ENCODE data around the gene FBXO4. TPM values are rescaled to one million over a fixed set of nuclear protein-coding genes. Genes with fewer than 3 reads are reported as not detected.

FBXO4 gene
- total and polyA plus RNA-seq, 10 donors, result 12.8 to 24.6 (median 16.5) TPM

- Histone ChIP-seq H3K4me1 (no peaks in the 10 kb centered on the region), H3K9me3 (peaks cover 0 to 50% (median 41%) of the 10 kb centered on the region in 8 donors), H3K36me3 (no peaks in the 10 kb centered on the region), H3K27me3 (replicated peaks in 1 of 7) (no peaks in the 10 kb centered on the region), H3K4me3 (no peak overlapping the region), H3K27ac (no peak overlapping the region)
- DNase-seq, result no peak
- intact Hi-C loops (cut with DNase I; ENCODE audit: low total_unique reads), result no loop called here
- 68 to 80% (median 68%) methylated on average over 7 of the region's 7 CpGs for WGBS, 5 donors
- TF ChIP-seq POLR2A (IDR thresholded peaks at IDR 0.05), result no peak
These were observed 30.4 kb downstream of the FBXO4 start for GRCh38 chr5:41955432-41956024.

DNA sequence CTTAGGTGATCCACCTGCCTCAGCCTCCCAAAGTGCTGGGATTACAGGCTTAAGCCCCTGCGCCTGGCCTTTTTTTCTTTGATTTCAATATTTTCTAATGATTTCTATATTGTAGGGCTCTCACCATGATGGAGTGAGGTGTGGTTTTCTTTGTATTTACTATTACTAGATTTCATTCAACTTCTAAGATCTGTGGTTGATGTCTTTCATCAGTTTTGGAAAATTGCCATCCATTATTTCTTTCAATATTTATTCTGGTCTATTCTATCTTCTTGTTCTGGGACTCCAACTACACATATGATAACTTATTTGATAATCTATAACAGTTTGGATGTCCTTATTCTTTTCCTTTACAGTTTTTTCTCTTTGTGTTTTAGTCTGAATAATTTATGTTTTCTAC is 31.9 kb downstream of the FBXO4 start:
- 84 to 100% (median 96%) methylated on average over 1 of the region's 1 CpG for WGBS, 5 donors
- H3K4me3 ChIP-seq, result no peak overlapping the region

DNA sequence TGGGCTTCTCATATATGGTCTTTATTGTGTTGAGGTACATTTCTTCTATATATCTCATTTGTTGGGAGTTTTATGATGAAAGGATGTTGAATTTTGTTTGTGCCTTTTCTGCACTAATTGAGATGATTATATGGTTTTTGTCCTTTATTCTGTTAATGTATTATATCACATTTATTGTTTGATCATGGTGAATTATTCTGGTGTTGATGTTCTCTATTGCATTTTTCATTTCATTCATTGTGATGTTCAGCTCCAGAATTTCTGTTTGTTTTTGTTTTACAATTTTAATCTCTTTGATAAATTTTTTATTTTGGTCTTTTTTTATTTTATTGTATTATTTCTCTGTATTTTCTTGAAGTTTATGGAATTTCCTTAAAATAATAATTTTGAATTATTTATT is 35.4 kb downstream of the FBXO4 start:
- intact Hi-C loops (cut with DNase I; ENCODE audit: low total_unique reads), result no loop called here
- Histone ChIP-seq H3K36me3 (no peaks in the 10 kb centered on the region), H3K9me3 (peaks cover 3 to 67% (median 61%) of the 10 kb centered on the region in 8 donors), H3K4me1 (no peaks in the 10 kb centered on the region), H3K4me3 (no peak overlapping the region), H3K27ac (no peak overlapping the region), H3K27me3 (replicated peaks in 1 of 7) (no peaks in the 10 kb centered on the region)
- DNase-seq, result no peak
- no peak for TF ChIP-seq POLR2A (IDR thresholded peaks at IDR 0.05)
- TF ChIP-seq POLR2AphosphoS5 (IDR thresholded peaks at IDR 0.05), result no peak
- TF ChIP-seq, protein P1, sequence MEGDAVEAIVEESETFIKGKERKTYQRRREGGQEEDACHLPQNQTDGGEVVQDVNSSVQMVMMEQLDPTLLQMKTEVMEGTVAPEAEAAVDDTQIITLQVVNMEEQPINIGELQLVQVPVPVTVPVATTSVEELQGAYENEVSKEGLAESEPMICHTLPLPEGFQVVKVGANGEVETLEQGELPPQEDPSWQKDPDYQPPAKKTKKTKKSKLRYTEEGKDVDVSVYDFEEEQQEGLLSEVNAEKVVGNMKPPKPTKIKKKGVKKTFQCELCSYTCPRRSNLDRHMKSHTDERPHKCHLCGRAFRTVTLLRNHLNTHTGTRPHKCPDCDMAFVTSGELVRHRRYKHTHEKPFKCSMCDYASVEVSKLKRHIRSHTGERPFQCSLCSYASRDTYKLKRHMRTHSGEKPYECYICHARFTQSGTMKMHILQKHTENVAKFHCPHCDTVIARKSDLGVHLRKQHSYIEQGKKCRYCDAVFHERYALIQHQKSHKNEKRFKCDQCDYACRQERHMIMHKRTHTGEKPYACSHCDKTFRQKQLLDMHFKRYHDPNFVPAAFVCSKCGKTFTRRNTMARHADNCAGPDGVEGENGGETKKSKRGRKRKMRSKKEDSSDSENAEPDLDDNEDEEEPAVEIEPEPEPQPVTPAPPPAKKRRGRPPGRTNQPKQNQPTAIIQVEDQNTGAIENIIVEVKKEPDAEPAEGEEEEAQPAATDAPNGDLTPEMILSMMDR (IDR thresholded peaks at IDR 0.05 in 8 of 11, conservative IDR thresholded peaks at IDR 0.05 in 3 of 11), result no peak

More for the DNA sequence above, 31.9 kb downstream of the FBXO4 start:
- intact Hi-C loops (cut with DNase I; ENCODE audit: low total_unique reads), result no loop called here
- Histone ChIP-seq H3K27me3 (replicated peaks in 1 of 7) (no peaks in the 10 kb centered on the region), H3K36me3 (no peaks in the 10 kb centered on the region), H3K27ac (no peak overlapping the region), H3K4me1 (no peaks in the 10 kb centered on the region), H3K9me3 (peaks cover 3 to 57% (median 53%) of the 10 kb centered on the region in 8 donors)
- DNase-seq, result no peak
- TF ChIP-seq POLR2A (IDR thresholded peaks at IDR 0.05), result no peak
- TF ChIP-seq, protein P1 (IDR thresholded peaks at IDR 0.05 in 8 of 11, conservative IDR thresholded peaks at IDR 0.05 in 3 of 11), result no peak
- no peak for TF ChIP-seq POLR2AphosphoS5 (IDR thresholded peaks at IDR 0.05)

GRCh38 chr5:41961736-41962135 is 36.7 kb downstream of the FBXO4 start:
- intact Hi-C loops (cut with DNase I; ENCODE audit: low total_unique reads), result no loop called here
- WGBS, 5 donors, result 89 to 93% (median 92%) methylated on average over 1 of the region's 1 CpG

More at GRCh38 chr5:41961736-41962135, 36.7 kb downstream of the FBXO4 start:
- no peak overlapping the region for H3K4me3 ChIP-seq
- no peak for DNase-seq
- H3K27me3 ChIP-seq (replicated peaks in 1 of 7), result no peaks in the 10 kb centered on the region
- TF ChIP-seq, protein P1 (IDR thresholded peaks at IDR 0.05 in 8 of 11, conservative IDR thresholded peaks at IDR 0.05 in 3 of 11), result no peak
- TF ChIP-seq POLR2AphosphoS5 (IDR thresholded peaks at IDR 0.05), result no peak
- TF ChIP-seq POLR2A (IDR thresholded peaks at IDR 0.05), result no peak
- H3K9me3 ChIP-seq, result peaks cover 3 to 71% (median 58%) of the 10 kb centered on the region in 8 donors
- no peaks in the 10 kb centered on the region for H3K4me1 ChIP-seq
- H3K27ac ChIP-seq, result no peak overlapping the region
- no peaks in the 10 kb centered on the region for H3K36me3 ChIP-seq

Data from spleen (tissue), 11 donors.